ENCODE data around the gene ATP6AP2. TPM values are rescaled to one million over a fixed set of nuclear protein-coding genes. Genes with fewer than 3 reads are reported as not detected.

The ATP6AP2 gene
- polyA plus RNA-seq, 1 of the 3 experiments (the other 2 are of a cell fraction) = 160 TPM

DNA sequence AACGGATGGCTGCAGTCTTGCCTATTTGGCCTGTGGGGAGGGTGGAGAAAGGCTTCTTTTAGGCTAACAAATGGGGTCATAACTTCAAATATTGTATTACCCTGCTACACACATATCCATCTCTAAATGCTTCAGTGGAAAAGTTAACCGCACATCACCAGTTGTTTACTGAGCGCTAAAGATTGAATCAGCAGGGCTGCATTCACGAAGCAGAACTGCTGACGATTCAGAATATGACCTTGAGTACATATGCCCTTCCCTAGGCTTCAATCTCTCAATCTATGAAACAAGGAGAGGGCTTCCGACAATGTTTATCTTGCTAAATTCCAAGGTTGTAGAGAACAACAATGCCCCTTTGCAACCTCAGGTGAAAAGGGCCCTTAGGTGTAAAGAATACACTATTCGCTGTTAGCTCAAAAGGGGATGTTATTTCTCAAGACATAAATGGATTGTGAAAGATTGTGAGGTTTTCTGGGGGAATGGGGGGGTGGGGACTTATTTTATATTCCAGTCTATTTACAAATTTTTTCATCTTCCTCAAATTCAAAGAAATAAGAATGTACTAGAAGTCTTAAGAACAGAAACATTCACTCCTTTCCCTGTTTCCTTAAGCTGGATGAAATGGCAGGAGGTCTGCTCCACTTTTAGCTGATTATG lies 2.6 kb upstream of the ATP6AP2 start:
- H4K20me1 ChIP-seq (ENCODE audit: insufficient read depth) = peaks cover 15% of the 10 kb centered on the region
- no peak overlapping the region for H2AFZ ChIP-seq (ENCODE audit: low read depth)
- ChIA-PET POLR2A (no interaction called here), CTCF (no interaction called here)
- 61% methylated on average over 6 of the region's 7 CpGs for WGBS (ENCODE audit: low lambda C conversion rate)
- H3K9ac ChIP-seq = no peak overlapping the region
- no peaks in the 10 kb centered on the region for H3K9me3 ChIP-seq
- no peak overlapping the region for H3K27ac ChIP-seq (ENCODE audit: low read depth in 2 of 2, low read length in 1 of 2)
- no peaks in the 10 kb centered on the region for H3K9me2 ChIP-seq
- TF ChIP-seq, protein P1, sequence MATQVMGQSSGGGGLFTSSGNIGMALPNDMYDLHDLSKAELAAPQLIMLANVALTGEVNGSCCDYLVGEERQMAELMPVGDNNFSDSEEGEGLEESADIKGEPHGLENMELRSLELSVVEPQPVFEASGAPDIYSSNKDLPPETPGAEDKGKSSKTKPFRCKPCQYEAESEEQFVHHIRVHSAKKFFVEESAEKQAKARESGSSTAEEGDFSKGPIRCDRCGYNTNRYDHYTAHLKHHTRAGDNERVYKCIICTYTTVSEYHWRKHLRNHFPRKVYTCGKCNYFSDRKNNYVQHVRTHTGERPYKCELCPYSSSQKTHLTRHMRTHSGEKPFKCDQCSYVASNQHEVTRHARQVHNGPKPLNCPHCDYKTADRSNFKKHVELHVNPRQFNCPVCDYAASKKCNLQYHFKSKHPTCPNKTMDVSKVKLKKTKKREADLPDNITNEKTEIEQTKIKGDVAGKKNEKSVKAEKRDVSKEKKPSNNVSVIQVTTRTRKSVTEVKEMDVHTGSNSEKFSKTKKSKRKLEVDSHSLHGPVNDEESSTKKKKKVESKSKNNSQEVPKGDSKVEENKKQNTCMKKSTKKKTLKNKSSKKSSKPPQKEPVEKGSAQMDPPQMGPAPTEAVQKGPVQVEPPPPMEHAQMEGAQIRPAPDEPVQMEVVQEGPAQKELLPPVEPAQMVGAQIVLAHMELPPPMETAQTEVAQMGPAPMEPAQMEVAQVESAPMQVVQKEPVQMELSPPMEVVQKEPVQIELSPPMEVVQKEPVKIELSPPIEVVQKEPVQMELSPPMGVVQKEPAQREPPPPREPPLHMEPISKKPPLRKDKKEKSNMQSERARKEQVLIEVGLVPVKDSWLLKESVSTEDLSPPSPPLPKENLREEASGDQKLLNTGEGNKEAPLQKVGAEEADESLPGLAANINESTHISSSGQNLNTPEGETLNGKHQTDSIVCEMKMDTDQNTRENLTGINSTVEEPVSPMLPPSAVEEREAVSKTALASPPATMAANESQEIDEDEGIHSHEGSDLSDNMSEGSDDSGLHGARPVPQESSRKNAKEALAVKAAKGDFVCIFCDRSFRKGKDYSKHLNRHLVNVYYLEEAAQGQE (IDR thresholded peaks at IDR 0.05; ENCODE audit: low read depth, low read length) = no peak
- TF ChIP-seq POLR2AphosphoS5 (IDR thresholded peaks at IDR 0.05; ENCODE audit: low read depth, low read length) (no peak), RFX5 (IDR thresholded peaks at IDR 0.05; ENCODE audit: low read length) (no peak), ELF1 (IDR thresholded peaks at IDR 0.05) (no peak), TAF1 (IDR thresholded peaks at IDR 0.05; ENCODE audit: borderline replicate concordance, low read depth, low read length) (no peak), FOXM1 (IDR thresholded peaks at IDR 0.05; ENCODE audit: low read depth) (no peak), MXI1 (IDR thresholded peaks at IDR 0.05; ENCODE audit: low read depth, low read length) (no peak), TCF12 (IDR thresholded peaks at IDR 0.05) (no peak), NRF1 (IDR thresholded peaks at IDR 0.05; ENCODE audit: low read depth, low read length) (no peak), NFIC (IDR thresholded peaks at IDR 0.05; ENCODE audit: borderline replicate concordance) (no peak)
- TF ChIP-seq, protein P2, sequence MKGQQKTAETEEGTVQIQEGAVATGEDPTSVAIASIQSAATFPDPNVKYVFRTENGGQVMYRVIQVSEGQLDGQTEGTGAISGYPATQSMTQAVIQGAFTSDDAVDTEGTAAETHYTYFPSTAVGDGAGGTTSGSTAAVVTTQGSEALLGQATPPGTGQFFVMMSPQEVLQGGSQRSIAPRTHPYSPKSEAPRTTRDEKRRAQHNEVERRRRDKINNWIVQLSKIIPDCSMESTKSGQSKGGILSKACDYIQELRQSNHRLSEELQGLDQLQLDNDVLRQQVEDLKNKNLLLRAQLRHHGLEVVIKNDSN (IDR thresholded peaks at IDR 0.05; ENCODE audit: borderline replicate concordance, low read depth) = no peak
- TF ChIP-seq, protein P3, sequence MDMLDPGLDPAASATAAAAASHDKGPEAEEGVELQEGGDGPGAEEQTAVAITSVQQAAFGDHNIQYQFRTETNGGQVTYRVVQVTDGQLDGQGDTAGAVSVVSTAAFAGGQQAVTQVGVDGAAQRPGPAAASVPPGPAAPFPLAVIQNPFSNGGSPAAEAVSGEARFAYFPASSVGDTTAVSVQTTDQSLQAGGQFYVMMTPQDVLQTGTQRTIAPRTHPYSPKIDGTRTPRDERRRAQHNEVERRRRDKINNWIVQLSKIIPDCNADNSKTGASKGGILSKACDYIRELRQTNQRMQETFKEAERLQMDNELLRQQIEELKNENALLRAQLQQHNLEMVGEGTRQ (IDR thresholded peaks at IDR 0.05; ENCODE audit: borderline replicate concordance, low read depth, low read length) = no peak
- DNase-seq = no peak
- H3K4me1 ChIP-seq (ENCODE audit: control insufficient read depth in 1 of 2, insufficient read depth in 2 of 2, low read depth in 1 of 2, low read length in 1 of 2) = peaks cover 0 to 4% of the 10 kb centered on the region in 2 experiments; a peak in 2 of 4 replicates
- no peak overlapping the region for H3K4me2 ChIP-seq
- no peak overlapping the region for H3K4me3 ChIP-seq (ENCODE audit: low read depth in 2 of 2, low read length in 1 of 2)
- H3K79me2 ChIP-seq (ENCODE audit: insufficient read depth) = peaks cover 24% of the 10 kb centered on the region
- no peaks in the 10 kb centered on the region for H3K36me3 ChIP-seq (replicated peaks in 1 of 2; ENCODE audit: control insufficient read depth in 1 of 2, insufficient read depth in 2 of 2, low read length in 1 of 2)
- no peaks in the 10 kb centered on the region for H3F3A ChIP-seq (replicated peaks; ENCODE audit: insufficient read depth)
- H3K27me3 ChIP-seq (ENCODE audit: insufficient read depth) = peaks cover 9% of the 10 kb centered on the region; the same call in 1 of the 2 replicates

DNA sequence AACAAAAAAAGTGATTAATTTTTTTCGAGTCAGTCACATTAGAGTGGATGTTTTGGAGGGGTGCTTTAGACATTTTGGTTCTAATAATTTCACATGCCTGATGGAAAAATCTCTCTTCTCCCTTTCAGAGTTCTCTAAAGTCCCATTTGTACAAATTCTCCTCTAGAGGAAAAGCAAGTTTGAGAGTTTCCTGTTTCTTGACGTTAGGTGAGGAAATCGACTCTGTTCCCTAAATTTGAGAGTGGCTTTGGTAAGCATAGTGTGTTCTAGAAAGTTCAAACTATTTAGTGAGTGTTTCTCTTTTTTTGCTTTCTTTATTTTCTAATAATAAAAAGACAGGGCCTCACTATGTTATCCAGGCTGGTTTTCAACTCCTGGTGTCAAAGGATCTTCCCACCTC lies 1.6 kb upstream of the ATP6AP2 start:
- H3K9ac ChIP-seq = no peak overlapping the region
- WGBS (ENCODE audit: low lambda C conversion rate) = 28% methylated on average over 3 of the region's 3 CpGs
- POLR2A ChIA-PET = no interaction called here
- no peak for TF ChIP-seq NFIC (IDR thresholded peaks at IDR 0.05; ENCODE audit: borderline replicate concordance)
- no peak for TF ChIP-seq ELF1 (IDR thresholded peaks at IDR 0.05)
- TF ChIP-seq, protein P1 (IDR thresholded peaks at IDR 0.05; ENCODE audit: low read depth, low read length) = no peak
- no peak for TF ChIP-seq EZH2phosphoT487 (IDR thresholded peaks at IDR 0.05; ENCODE audit: borderline replicate concordance, low read depth)
- TF ChIP-seq, protein P3 (IDR thresholded peaks at IDR 0.05; ENCODE audit: borderline replicate concordance, low read depth, low read length) = no peak
- no peak for TF ChIP-seq POLR2AphosphoS5 (IDR thresholded peaks at IDR 0.05; ENCODE audit: low read depth, low read length)
- TF ChIP-seq YY1 (IDR thresholded peaks at IDR 0.05; ENCODE audit: low read depth) = no peak
- TF ChIP-seq FOXM1 (IDR thresholded peaks at IDR 0.05; ENCODE audit: low read depth) = no peak
- no peak for TF ChIP-seq NRF1 (IDR thresholded peaks at IDR 0.05; ENCODE audit: low read depth, low read length)
- TF ChIP-seq MXI1 (IDR thresholded peaks at IDR 0.05; ENCODE audit: low read depth, low read length) = no peak
- TF ChIP-seq EP300 (IDR thresholded peaks at IDR 0.05; ENCODE audit: borderline replicate concordance in 1 of 2, low read depth in 1 of 2, low read length in 1 of 2) = no peak

More for the DNA sequence above, 1.6 kb upstream of the ATP6AP2 start:
- Histone ChIP-seq H3K4me2 (no peak overlapping the region), H3K9me3 (no peaks in the 10 kb centered on the region), H3K4me3 (ENCODE audit: low read depth in 2 of 2, low read length in 1 of 2) (no peak overlapping the region), H4K20me1 (ENCODE audit: insufficient read depth) (peaks cover 21% of the 10 kb centered on the region), H3K27me3 (ENCODE audit: insufficient read depth) (peaks cover 9% of the 10 kb centered on the region; the same call in 1 of the 2 replicates), H2AFZ (ENCODE audit: low read depth) (no peak overlapping the region), H3K36me3 (replicated peaks in 1 of 2; ENCODE audit: control insufficient read depth in 1 of 2, insufficient read depth in 2 of 2, low read length in 1 of 2) (no peaks in the 10 kb centered on the region), H3F3A (replicated peaks; ENCODE audit: insufficient read depth) (no peaks in the 10 kb centered on the region), H3K9me2 (no peaks in the 10 kb centered on the region), H3K79me2 (ENCODE audit: insufficient read depth) (peaks cover 32% of the 10 kb centered on the region), H3K4me1 (ENCODE audit: control insufficient read depth in 1 of 2, insufficient read depth in 2 of 2, low read depth in 1 of 2, low read length in 1 of 2) (peaks cover 0 to 4% of the 10 kb centered on the region in 2 experiments; a peak in 2 of 4 replicates), H3K27ac (ENCODE audit: low read depth in 2 of 2, low read length in 1 of 2) (no peak overlapping the region)
- CTCF ChIA-PET = no interaction called here
- DNase-seq = no peak
